Kidney capillary endothelial cell (primary cell): ENCODE measurements around the gene ADCK1.
"Not testable (repeated sequence)": the region's sequence is repeated elsewhere in the genome, so short reads cannot be mapped to it uniquely, and the experiment has no call there.

Experiments used
- DNase-seq: peaks from one replicate; pipeline ENCODE4 v3.0.0-alpha.2; 2018; ENCODE audit warnings: low spot score

The ADCK1 gene

DNA sequence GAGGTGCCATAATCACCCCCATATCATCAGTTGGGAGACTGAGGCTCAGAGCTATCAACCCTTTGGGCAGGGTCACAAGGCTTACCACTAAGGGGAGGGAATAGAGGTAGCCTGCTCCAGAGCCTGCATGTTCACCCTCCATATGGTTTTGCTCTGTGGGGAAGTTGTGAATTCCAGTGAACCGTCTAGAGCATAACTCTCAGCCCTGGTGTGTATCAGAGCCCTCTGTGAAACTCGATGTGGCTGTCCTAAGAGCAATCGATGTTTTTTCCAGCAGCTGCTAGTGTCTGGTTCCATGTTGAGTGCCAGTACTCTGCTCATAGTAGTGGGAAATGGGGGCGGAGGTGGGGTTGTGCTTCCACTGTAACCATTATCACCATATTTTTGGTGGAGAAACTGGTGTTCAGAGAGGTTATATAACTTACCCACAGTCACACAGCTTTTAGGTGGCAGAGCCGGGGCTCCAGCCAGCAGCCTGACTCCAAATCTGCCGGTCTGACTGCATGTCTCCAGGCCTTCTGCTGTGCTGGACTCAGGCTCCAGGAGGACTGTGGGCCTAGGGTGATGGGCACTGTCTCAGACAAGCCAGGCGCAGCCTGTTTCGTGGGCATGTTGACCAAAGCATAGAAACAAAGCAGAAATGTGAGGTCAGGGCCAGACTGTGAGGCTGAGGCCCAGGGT, 104.2 kb downstream of the ADCK1 start:
- DNase-seq, result no peak

- no peak for DNase-seq
Measured at GRCh38 chr14:77906446-77906845, 106.5 kb downstream of the ADCK1 start.

GRCh38 chr14:77908847-77909246, 108.9 kb downstream of the ADCK1 start:
- DNase-seq, result no peak

DNA sequence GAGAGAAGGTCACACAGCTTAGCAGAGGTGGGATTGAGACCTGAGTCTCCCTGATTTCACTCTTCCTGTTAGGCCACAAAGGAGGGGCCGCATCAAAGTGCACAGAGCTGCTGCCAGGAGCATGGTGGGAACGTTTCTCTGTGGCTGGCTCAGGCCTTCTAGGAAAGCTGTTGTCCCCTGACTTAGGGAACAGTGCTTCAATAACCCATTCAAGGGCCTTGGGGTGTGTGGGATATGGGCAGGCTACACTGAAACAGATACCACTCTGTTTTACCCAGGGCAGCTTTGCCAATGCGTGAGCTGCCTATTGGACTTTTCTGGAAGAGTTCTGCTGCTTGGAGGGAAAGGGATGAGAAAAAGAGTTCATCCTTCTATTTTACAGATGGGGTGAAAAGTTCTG, 110.0 kb downstream of the ADCK1 start:
- DNase-seq, result no peak

DNA sequence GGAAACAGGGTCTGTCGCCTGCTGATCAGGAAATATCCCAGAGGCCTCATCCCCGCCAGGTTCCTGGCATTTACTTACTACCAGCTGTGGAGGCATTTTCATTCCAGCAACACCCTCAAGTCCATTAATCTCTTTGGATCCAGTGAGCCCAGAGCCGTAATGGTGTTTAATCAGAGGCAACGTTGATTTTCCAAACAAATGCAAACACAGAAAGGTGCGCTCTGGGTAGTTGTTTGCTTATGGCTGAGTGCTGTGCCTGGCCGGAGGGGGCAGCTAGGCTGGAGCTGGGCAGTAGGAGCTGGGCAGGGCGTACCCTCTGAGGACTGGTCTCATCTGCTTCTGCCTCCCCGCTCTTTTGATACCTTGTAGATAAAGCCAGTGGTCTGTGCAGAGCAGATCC, 110.6 kb downstream of the ADCK1 start:
- DNase-seq, result no peak

GRCh38 chr14:77911356-77911755, 111.4 kb downstream of the ADCK1 start:
- DNase-seq, result no peak

- DNase-seq, result no peak
Measured at GRCh38 chr14:77912754-77913556, 113.0 kb downstream of the ADCK1 start.

DNA sequence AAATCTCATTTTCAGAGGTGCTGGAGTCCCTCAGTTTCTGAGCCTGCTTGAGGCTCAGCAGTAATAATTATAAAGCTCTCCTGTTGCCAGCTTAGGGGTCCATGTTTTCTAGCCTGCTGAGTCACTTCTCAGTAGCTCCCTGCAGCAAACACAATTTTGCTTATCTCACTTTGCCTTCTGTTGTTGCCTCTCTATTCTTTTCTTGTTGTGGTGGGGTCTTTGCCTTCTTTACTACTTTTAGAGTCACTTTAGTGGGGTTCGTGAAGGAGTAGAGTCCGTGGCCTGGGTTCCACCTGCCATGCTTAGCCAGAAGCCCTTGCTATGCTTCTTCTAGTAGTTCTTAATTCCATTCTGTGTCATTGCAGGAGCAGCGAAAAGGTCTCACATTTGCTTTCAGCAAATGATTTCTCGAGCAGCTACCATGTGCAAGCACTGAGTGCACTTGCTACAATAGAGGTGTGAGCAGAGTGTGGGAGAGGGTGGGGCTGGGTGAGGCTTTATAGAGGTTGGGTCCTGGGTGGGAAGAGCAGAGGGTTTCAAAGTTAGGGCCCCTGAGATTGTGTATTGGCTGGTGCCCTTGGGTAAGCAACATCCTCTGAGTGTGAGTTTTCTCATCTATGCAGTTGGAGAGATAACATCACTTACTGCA, 114.3 kb downstream of the ADCK1 start:
- DNase-seq, result no peak

DNA sequence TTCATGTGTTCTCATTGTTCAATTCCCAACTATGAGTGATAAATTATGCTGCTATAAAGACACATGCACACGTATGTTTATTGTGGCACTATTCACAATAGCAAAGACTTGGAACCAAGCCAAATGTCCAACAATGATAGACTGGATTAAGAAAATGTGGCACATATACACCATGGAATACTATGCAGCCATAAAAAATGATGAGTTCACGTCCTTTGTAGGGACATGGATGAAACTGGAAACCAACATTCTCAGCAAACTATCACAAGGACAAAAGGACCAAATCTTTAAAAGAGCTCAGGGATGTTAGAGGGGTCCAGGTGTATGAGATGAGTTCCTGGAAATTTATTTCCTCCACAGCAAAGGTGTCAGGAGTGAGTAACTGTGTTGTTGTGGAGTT, 115.5 kb downstream of the ADCK1 start:
- not testable (repeated sequence) for DNase-seq

GRCh38 chr14:77917491-77918201, 117.7 kb downstream of the ADCK1 start:
- DNase-seq, result no peak

GRCh38 chr14:77918448-77918847, 118.5 kb downstream of the ADCK1 start:
- no peak for DNase-seq

DNA sequence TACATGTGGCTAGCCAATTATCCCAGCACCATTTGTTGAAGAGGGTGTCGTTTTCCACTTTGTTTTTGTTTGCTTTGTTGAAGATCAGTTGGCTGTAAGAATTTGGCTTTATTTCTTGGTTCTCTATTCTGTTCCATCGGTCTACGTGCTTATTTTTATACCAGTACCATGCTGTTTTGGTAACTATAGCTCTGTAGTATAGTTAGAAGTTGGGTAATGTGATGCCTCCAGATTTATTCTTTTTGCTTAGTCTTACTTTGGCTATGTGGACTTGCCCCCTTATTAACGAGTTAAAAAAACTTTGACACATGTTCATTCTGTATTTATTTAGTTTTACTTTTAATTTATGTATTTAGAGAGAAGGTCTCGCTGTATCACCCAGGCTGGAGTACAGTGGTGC, 120.4 kb downstream of the ADCK1 start:
- no peak for DNase-seq

DNA sequence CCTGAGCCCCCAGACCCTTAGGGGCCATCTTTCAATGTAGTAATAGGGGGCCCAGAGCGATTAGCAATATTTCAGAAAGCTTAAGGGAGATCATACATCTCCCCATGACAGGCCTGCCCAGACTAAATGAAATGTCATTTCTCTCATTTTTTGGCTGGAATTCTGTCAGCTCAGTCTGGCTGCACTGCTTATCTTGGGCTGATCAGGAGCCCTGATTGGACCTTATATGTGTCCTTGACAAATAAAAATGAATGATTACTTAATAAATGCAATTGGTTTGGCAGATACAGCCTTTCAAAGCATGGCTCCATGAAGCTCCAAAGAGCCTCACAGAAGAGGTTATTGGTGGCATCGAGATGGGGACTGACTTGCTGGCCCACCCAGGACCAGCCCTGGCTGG, 121.9 kb downstream of the ADCK1 start:
- no peak for DNase-seq

DNA sequence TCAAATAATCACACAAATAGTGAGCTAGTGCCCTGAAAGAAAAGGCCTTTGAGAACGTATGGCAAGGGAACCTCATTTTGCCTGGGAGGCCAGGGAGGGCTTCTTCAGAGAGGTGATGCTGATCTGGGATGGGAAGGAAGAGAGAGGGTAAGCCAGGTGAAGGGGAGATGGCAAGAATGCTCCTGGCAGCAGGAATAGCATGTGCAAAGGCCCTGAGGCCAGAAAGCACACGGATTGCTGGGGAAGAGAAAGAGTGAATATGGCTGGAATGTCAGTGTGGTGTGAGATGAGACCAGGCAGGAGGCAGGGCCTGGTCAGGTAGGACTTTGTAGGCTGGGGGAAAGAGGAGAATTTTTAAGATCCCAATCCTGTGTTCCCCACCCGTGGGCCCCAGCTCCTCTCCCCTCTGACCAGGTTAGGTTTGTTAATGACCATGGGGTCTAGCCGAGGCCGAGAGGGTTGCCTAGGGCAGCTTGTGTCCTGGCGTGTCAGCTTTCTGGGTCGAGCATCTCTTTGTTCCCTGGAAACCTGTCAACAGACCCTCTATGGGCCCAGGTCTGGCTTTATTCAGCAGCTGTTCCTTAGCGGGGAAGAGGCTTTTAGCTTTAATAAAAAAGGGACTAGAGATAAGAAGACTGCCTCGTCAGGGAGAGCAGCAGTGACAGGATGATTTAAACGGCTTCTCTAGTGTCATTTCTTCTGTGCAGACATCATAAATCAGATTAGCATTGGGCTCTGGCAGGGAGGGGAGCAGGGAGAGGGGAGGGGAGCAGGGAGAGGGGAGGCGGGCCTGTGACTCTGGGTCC, 123.4 kb downstream of the ADCK1 start:
- DNase-seq, result no peak

GRCh38 chr14:77924141-77924948, 124.4 kb downstream of the ADCK1 start:
- DNase-seq, result no peak

- no peak for DNase-seq
Measured at GRCh38 chr14:77926942-77927341, 127.0 kb downstream of the ADCK1 start.

GRCh38 chr14:77931441-77931840, 131.5 kb downstream of the ADCK1 start:
- no peak for DNase-seq

DNA sequence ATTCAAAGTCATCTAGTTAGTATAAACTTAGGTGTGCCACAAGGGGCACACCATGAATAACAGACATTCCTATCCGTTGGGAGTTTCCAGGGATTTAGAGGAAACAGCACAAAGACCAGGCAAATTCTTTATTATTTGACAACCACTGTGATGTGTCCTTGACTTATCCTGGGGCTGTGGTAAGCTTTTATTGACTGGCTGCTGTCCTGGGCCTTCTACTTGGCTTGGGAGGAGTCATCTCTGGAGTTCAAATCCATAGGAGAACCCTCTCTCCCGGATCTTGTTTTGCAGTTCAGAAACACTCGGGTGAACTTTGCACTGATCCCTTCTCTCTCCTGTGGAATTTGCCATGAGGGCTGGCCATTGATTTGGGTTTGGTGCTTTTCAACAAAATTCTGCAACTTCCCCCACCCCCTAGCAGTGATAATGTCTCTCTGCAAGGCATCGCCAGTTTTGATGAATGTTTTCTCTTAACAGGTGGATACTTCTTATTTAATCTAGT, 136.3 kb downstream of the ADCK1 start:
- no peak for DNase-seq

DNA sequence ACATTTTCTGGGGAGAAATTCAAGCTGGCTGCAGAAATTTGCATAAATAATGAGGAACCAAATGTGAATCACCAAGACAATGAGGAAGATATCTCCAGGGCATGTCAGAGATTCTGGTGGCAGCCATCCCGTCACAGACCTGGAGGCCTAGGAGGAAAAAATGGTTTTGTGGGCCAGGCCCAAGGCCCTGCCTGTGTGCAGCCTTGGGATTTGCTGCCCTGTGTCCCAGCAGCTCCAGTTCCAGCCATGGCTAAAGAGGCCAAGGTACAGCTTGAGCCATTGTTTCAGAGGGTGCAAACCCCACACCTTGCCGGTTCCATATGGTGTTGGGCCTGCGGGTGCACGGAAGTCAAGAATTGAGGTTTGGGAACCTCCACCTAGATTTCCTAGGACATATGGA, 147.5 kb downstream of the ADCK1 start:
- DNase-seq, result no peak

GRCh38 chr14:77950371-77951063, 150.6 kb downstream of the ADCK1 start:
- DNase-seq, result no peak
